GM21619 (cell line): ENCODE measurements around the gene MARCOL.
"Not testable (repeated sequence)": the region's sequence is repeated elsewhere in the genome, so short reads cannot be mapped to it uniquely, and the experiment has no call there.

Source experiments
- ATAC-seq: cut with Tn5 transposase; IDR thresholded peaks from one replicate; pipeline ENCODE4 v1.9.1; 2021; ENCODE audit not compliant: unreplicated experiment

The MARCOL gene

GRCh38 chr5:148261221-148261620, 22.9 kb downstream of the MARCOL start:
- ATAC-seq = no peak

GRCh38 chr5:148267962-148268361, 29.6 kb downstream of the MARCOL start:
- no peak for ATAC-seq

- ATAC-seq = no peak
These were observed 30.2 kb downstream of the MARCOL start, which contains the start of gene SPINK13 for GRCh38 chr5:148268566-148268965. Gene SPINK13 (plus strand): TSS chr5:148268794. CDS start chr5:148270073, 1,279 bp downstream.

GRCh38 chr5:148275129-148275528, 36.8 kb downstream of the MARCOL start:
- not testable (repeated sequence) for ATAC-seq

GRCh38 chr5:148280893-148281292, 42.6 kb downstream of the MARCOL start:
- ATAC-seq = not testable (repeated sequence)

GRCh38 chr5:148281336-148281735, 43.0 kb downstream of the MARCOL start:
- ATAC-seq = not testable (repeated sequence)

GRCh38 chr5:148290271-148291195, 52.2 kb downstream of the MARCOL start:
- ATAC-seq = no peak
